BJ (cell line): ENCODE data around the gene PRAMEF7. TPM values are rescaled to one million over a fixed set of nuclear protein-coding genes. Genes with fewer than 3 reads are reported as not detected.
"Not testable (repeated sequence)": the region's sequence is repeated elsewhere in the genome, so short reads cannot be mapped to it uniquely, and the experiment has no call there.

Experiments used
- CTCF ChIA-PET: fragments of 350-600 bp; formaldehyde crosslinking; extraction: SDS; loops from one replicate; lab custom pipeline; 2021; ENCODE audit warnings: antibody characterized with exemption, inconsistent platforms; lab: Yijun Ruan, JAX
- POLR2A ChIA-PET: fragments of 300-600 bp; sonication (Branson Sonifier 250); formaldehyde crosslinking; extraction: SDS; loops from one replicate; lab custom pipeline; 2021; ENCODE audit warnings: antibody characterized with exemption; lab: Charles Lee
- DNase-seq: peaks from one replicate; pipeline ENCODE4 v3.0.0-alpha.2; 2011; ENCODE audit warnings: low read depth
- H3K27me3 ChIP-seq: 2 replicates; pipeline ENCODE4 v1.6.0; 2011; ENCODE audit warnings: low read length; ENCODE audit not compliant: control insufficient read depth, insufficient read depth
- H3K36me3 ChIP-seq: 2 replicates; pipeline ENCODE4 v1.5.1; 2011; ENCODE audit warnings: low read length; ENCODE audit not compliant: control insufficient read depth, insufficient read depth
- H3K4me3 ChIP-seq: 2 replicates; pipeline ENCODE4 v1.5.1; 2011; ENCODE audit warnings: low read depth, mild to moderate bottlenecking, control low read depth, low read length
- polyA minus RNA-seq: library from RNA; depleted of rRNA, polyadenylated mRNA; stranded (reverse); fragments of >200 nt; gene quantifications from 2 replicates; pipeline ENCODE4 v1.2.3, GENCODE V29; 2011; rRNA and poly(A)+ RNA removed
- polyA plus RNA-seq: library from polyadenylated mRNA; depleted of rRNA; stranded (reverse); fragments of >200 nt; gene quantifications from 2 replicates; pipeline ENCODE4 v1.2.3, GENCODE V29; 2011; rRNA removed
- small RNA-seq: library from RNA; depleted of rRNA; stranded (forward); fragments of <200 nt; gene quantifications from one replicate; pipeline ENCODE3, GENCODE V24; 2012; ENCODE audit warnings: low replicate concordance, low read depth; ENCODE audit not compliant: insufficient read length

The PRAMEF7 gene
- polyA plus RNA-seq (not detected in 2 replicates), polyA minus RNA-seq (not detected in 2 replicates)

GRCh38 chr1:12916310-12916709, at the start of gene PRAMEF7:
Gene PRAMEF7 (plus strand): TSS chr1:12916610. CDS start chr1:12917693, 1,083 bp downstream.
- CTCF ChIA-PET, H3K27me3 ChIP-seq, DNase-seq, POLR2A ChIA-PET, H3K4me3 ChIP-seq, H3K36me3 ChIP-seq: not testable (repeated sequence)

GRCh38 chr1:12878453-12878852, 38.0 kb upstream of the PRAMEF7 start:
- DNase-seq, H3K36me3 ChIP-seq, POLR2A ChIA-PET, CTCF ChIA-PET, H3K4me3 ChIP-seq, H3K27me3 ChIP-seq: not testable (repeated sequence)

- DNase-seq, CTCF ChIA-PET, H3K4me3 ChIP-seq, POLR2A ChIA-PET, H3K36me3 ChIP-seq, H3K27me3 ChIP-seq: not testable (repeated sequence)
Measured at GRCh38 chr1:12886101-12886500, 30.3 kb upstream of the PRAMEF7 start, which contains the start of gene PRAMEF4. Gene PRAMEF4 (minus strand): TSS chr1:12886201. CDS start chr1:12883394, 2,807 bp downstream.

GRCh38 chr1:12898170-12898569, 18.2 kb upstream of the PRAMEF7 start, which contains the start of gene PRAMEF10:
Gene PRAMEF10 (minus strand): TSS chr1:12898270. CDS start chr1:12895847, 2,423 bp downstream.
- H3K27me3 ChIP-seq, H3K4me3 ChIP-seq, POLR2A ChIA-PET, H3K36me3 ChIP-seq, DNase-seq, CTCF ChIA-PET: not testable (repeated sequence)

GRCh38 chr1:12899186-12899585, 17.2 kb upstream of the PRAMEF7 start:
- H3K36me3 ChIP-seq, DNase-seq, POLR2A ChIA-PET, CTCF ChIA-PET, H3K4me3 ChIP-seq, H3K27me3 ChIP-seq: not testable (repeated sequence)

GRCh38 chr1:12903793-12904572, 12.4 kb upstream of the PRAMEF7 start:
- H3K36me3 ChIP-seq, H3K27me3 ChIP-seq, H3K4me3 ChIP-seq, POLR2A ChIA-PET, DNase-seq, CTCF ChIA-PET: not testable (repeated sequence)

DNA sequence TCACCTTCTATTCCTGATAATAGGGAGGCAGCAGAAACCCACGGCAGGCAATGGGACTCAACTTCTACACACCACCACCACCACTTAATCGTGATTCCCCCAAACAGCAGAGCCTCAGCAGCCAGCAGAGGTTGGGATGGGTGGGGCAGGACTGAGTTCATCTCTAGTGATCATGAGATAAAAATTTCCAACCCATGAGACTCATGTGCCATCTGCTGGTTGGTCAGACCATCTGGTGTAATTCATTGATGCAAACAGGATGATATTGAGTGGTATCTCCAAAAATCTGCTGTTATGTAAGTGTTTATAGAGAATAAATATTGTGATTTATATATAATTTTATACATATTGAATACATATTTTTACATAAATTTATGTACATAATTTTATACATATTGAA, 5.3 kb downstream of the PRAMEF7 start:
- CTCF ChIA-PET, result not testable (repeated sequence)

DNA sequence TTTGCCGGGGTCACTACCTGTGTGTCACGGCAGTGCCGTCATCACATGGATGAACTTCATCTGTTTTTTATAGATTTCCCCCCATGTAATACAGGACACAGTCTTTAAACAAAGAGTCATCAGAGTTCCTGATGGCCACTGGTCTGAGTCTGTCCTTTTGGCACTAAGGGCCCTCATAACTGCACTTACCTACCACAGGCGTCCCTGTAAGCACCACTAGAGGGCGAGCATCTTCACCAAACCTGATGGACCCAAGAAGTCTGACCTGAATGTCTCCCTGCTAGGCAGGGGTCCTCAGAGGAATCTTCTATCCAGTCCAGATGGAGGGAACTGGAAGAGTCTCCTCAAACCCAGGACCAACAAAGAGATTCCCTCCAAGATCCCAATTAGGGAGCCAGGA, 8.0 kb downstream of the PRAMEF7 start:
- POLR2A ChIA-PET, CTCF ChIA-PET: not testable (repeated sequence)

More for the DNA sequence above, 5.3 kb downstream of the PRAMEF7 start:
- H3K4me3 ChIP-seq, H3K27me3 ChIP-seq, H3K36me3 ChIP-seq, POLR2A ChIA-PET, DNase-seq: not testable (repeated sequence)

GRCh38 chr1:12947480-12947879, 31.1 kb downstream of the PRAMEF7 start, which contains the start of gene PRAMEF6:
Gene PRAMEF6 (minus strand): TSS chr1:12947580. CDS start chr1:12942518, 5,062 bp downstream.
- DNase-seq, POLR2A ChIA-PET, H3K36me3 ChIP-seq, CTCF ChIA-PET, H3K4me3 ChIP-seq, H3K27me3 ChIP-seq: not testable (repeated sequence)

More for the DNA sequence above, 8.0 kb downstream of the PRAMEF7 start:
- not testable (repeated sequence) for DNase-seq, H3K4me3 ChIP-seq, H3K36me3 ChIP-seq, H3K27me3 ChIP-seq

Small RNA genes within 50 kb of the gene (small RNA-seq; reads per million reads assigned to genes)
- gene RNU6-1072P, result not detected

Other genes with a start within 250 kb of the PRAMEF7 start
- gene AADACL3, start 200.5 kb upstream of the PRAMEF7 start, polyA plus RNA-seq, result not detected in 2 replicates
- gene CFAP107, start 170.4 kb upstream of the PRAMEF7 start, polyA plus RNA-seq, result 0.04 and 0.23 TPM in 2 replicates
- gene PRAMEF12, start 142.9 kb upstream of the PRAMEF7 start, polyA plus RNA-seq, result not detected in 2 replicates
- gene PRAMEF1, start 125.2 kb upstream of the PRAMEF7 start, polyA plus RNA-seq, result not detected in 2 replicates
- gene PRAMEF11, start 85.2 kb upstream of the PRAMEF7 start, polyA plus RNA-seq, result not detected in 2 replicates
- not detected in 2 replicates for gene HNRNPCL1, start 67.9 kb upstream of the PRAMEF7 start, polyA plus RNA-seq
- gene PRAMEF2, start 59.5 kb upstream of the PRAMEF7 start, polyA plus RNA-seq, result not detected in 2 replicates
- not detected in 2 replicates for gene PRAMEF4, start 30.4 kb upstream of the PRAMEF7 start, polyA plus RNA-seq
- not detected in 2 replicates for gene PRAMEF10, start 18.3 kb upstream of the PRAMEF7 start, polyA plus RNA-seq
- gene PRAMEF6, start 31.0 kb downstream of the PRAMEF7 start, polyA plus RNA-seq, result not detected in 2 replicates
- not detected in 2 replicates for gene PRAMEF27, start 140.0 kb downstream of the PRAMEF7 start, polyA plus RNA-seq
- not detected in 2 replicates for gene HNRNPCL3, start 144.2 kb downstream of the PRAMEF7 start, polyA plus RNA-seq
- not detected in 2 replicates for gene PRAMEF25, start 154.2 kb downstream of the PRAMEF7 start, polyA plus RNA-seq
- gene HNRNPCL2, start 200.2 kb downstream of the PRAMEF7 start, polyA plus RNA-seq, result not detected in 2 replicates
- not detected in 2 replicates for gene PRAMEF26, start 239.4 kb downstream of the PRAMEF7 start, polyA plus RNA-seq
- not detected in 2 replicates for gene HNRNPCL4, start 249.0 kb downstream of the PRAMEF7 start, polyA plus RNA-seq